Testis (tissue), 3 donors: ENCODE measurements around the gene RBM20. TPM values are rescaled to one million over a fixed set of nuclear protein-coding genes. Genes with fewer than 3 reads are reported as not detected.

Experiments
- DNase-seq: peaks from one replicate; pipeline ENCODE4 v3.0.0-alpha.2; 2019
- H3K27ac ChIP-seq, 2 donors: fragments of 200-600 bp; sonication (generic); one replicate each; pipeline ENCODE4 v1.5.1; 2019
- H3K27me3 ChIP-seq: fragments of 200-600 bp; sonication (generic); one replicate; pipeline ENCODE4 v1.5.1; 2019
- H3K36me3 ChIP-seq: fragments of 200-600 bp; sonication (generic); one replicate; pipeline ENCODE4 v1.5.1; 2017; ENCODE audit warnings: low read depth; ENCODE audit errors: missing control alignments
- H3K4me1 ChIP-seq: fragments of 200-600 bp; sonication (generic); one replicate; pipeline ENCODE4 v1.5.1; 2019
- H3K4me3 ChIP-seq, 2 donors: fragments of 200-600 bp; sonication (generic); one replicate each; pipeline ENCODE4 v1.5.1; 2017 to 2019
- H3K9me3 ChIP-seq: fragments of 200-600 bp; sonication (generic); one replicate; pipeline ENCODE4 v1.5.1; 2017
- CTCF ChIP-seq, 3 experiments: fragments of 450-650 bp in 2 of 3; fragments of 200-600 bp in 1 of 3; sonication (generic) in 1 of 3; IDR thresholded peaks; one replicate each; pipeline ENCODE4 v1.5.1; 2016 to 2019; ENCODE audit warnings: antibody characterized with exemption in 3 of 3, mild to moderate bottlenecking in 2 of 3, moderate library complexity in 1 of 3
- POLR2A ChIP-seq: fragments of 450-650 bp; IDR thresholded peaks from one replicate; pipeline ENCODE4 v1.6.1; 2017; ENCODE audit warnings: antibody characterized with exemption, mild to moderate bottlenecking, moderate library complexity
- WGBS, 2 donors: methylation state at CpG; one replicate each; pipeline ENCODE4 v1.1.5; 2018; 5-methylcytosine and 5-hydroxymethylcytosine counted together
- intact Hi-C: fragments of 100-400 bp; cut with DNase I; formaldehyde crosslinking; loops from one replicate; pipeline ENCODE4 v1.15.1; 2023; ENCODE audit warnings: low total_unique reads
- polyA plus RNA-seq: library from polyadenylated mRNA; stranded (reverse); fragments of 350-450 nt; fragmentation: Illumina TruSeq; extraction: RNeasy Lipid Tissue Mini Kit (QIAGEN cat#74804); gene quantifications from one replicate; pipeline ENCODE4 v1.2.3, GENCODE V29; 2014; ENCODE audit warnings: low read depth, low replicate concordance; ENCODE audit not compliant: insufficient read depth
- total RNA-seq, 2 donors: library from RNA; depleted of rRNA; stranded (reverse); fragments of >200 nt; gene quantifications; one replicate each; pipeline ENCODE4 v1.2.3, GENCODE V29; 2016

RBM20 gene
- total and polyA plus RNA-seq, 3 donors from 2014 or later, result 1.7 to 5.3 (median 3.1) TPM

- 92 to 97% methylated on average over 4 to 5 of the region's 5 CpGs for WGBS, 2 donors
These were observed 161.2 kb downstream of the RBM20 start for GRCh38 chr10:110805292-110805691.

GRCh38 chr10:110806335-110806734, 162.2 kb downstream of the RBM20 start:
- 79 to 81% methylated on average over 4 of the region's 4 CpGs for WGBS, 2 donors

More at GRCh38 chr10:110805292-110805691, 161.2 kb downstream of the RBM20 start:
- Histone ChIP-seq H3K4me1 (peaks cover 13% of the 10 kb centered on the region), H3K4me3 (no peak overlapping the region), H3K27me3 (no peaks in the 10 kb centered on the region), H3K36me3 (no peaks in the 10 kb centered on the region), H3K9me3 (no peaks in the 10 kb centered on the region), H3K27ac (no peak overlapping the region)
- TF ChIP-seq CTCF (IDR thresholded peaks at IDR 0.05) (no peak), POLR2A (no peak)
- DNase-seq, result no peak
- intact Hi-C loops, result loop anchor here (10.0 kb wide), 1 partner anchor 70 kb away; the partner anchor contains the start of gene PDCD4

GRCh38 chr10:110808123-110808522, 164.0 kb downstream of the RBM20 start:
- H3K9me3 ChIP-seq, result no peaks in the 10 kb centered on the region
- no peaks in the 10 kb centered on the region for H3K36me3 ChIP-seq
- TF ChIP-seq POLR2A (no peak), CTCF (IDR thresholded peaks at IDR 0.05) (no peak)
- H3K4me1 ChIP-seq, result peaks cover 11% of the 10 kb centered on the region
- no peaks in the 10 kb centered on the region for H3K27me3 ChIP-seq
- WGBS, 2 donors, result 57 to 77% methylated on average over 1 to 3 of the region's 3 CpGs
- no peak overlapping the region for H3K4me3 ChIP-seq
- no peak overlapping the region for H3K27ac ChIP-seq
- intact Hi-C loops, result loop anchor here (10.0 kb wide), 1 partner anchor 67 kb away; the partner anchor contains the start of gene PDCD4
- DNase-seq, result no peak

More at GRCh38 chr10:110806335-110806734, 162.2 kb downstream of the RBM20 start:
- Histone ChIP-seq H3K4me3 (no peak overlapping the region), H3K9me3 (no peaks in the 10 kb centered on the region), H3K4me1 (peaks cover 13% of the 10 kb centered on the region), H3K36me3 (no peaks in the 10 kb centered on the region), H3K27ac (no peak overlapping the region), H3K27me3 (no peaks in the 10 kb centered on the region)
- intact Hi-C loops, result loop anchor here (10.0 kb wide), 1 partner anchor 68 kb away; the partner anchor contains the start of gene PDCD4
- TF ChIP-seq POLR2A (no peak), CTCF (IDR thresholded peaks at IDR 0.05) (no peak)
- DNase-seq, result no peak

GRCh38 chr10:110808615-110809014, 164.5 kb downstream of the RBM20 start:
- Histone ChIP-seq H3K27me3 (no peaks in the 10 kb centered on the region), H3K27ac (no peak overlapping the region), H3K36me3 (no peaks in the 10 kb centered on the region), H3K4me3 (no peak overlapping the region), H3K4me1 (peaks cover 7% of the 10 kb centered on the region), H3K9me3 (no peaks in the 10 kb centered on the region)
- DNase-seq, result no peak
- TF ChIP-seq CTCF (IDR thresholded peaks at IDR 0.05), result no peak
- no peak for TF ChIP-seq POLR2A
- WGBS, 2 donors, result 74 to 79% methylated on average over 5 of the region's 5 CpGs
- intact Hi-C loops, result loop anchor here (10.0 kb wide), 1 partner anchor 66 kb away; the partner anchor contains the start of gene PDCD4

GRCh38 chr10:110810625-110811024, 166.5 kb downstream of the RBM20 start:
- intact Hi-C loops, result no loop called here
- H3K9me3 ChIP-seq, result no peaks in the 10 kb centered on the region
- H3K4me1 ChIP-seq, result no peaks in the 10 kb centered on the region
- TF ChIP-seq CTCF (IDR thresholded peaks at IDR 0.05) (no peak), POLR2A (no peak)
- H3K36me3 ChIP-seq, result no peaks in the 10 kb centered on the region
- WGBS, 2 donors, result 86 to 97% methylated on average over 9 of the region's 9 CpGs
- no peak overlapping the region for H3K4me3 ChIP-seq
- no peaks in the 10 kb centered on the region for H3K27me3 ChIP-seq
- DNase-seq, result no peak
- H3K27ac ChIP-seq, result no peak overlapping the region
